Spleen (tissue), 11 donors: Measurements from ENCODE around the gene NETO1. TPM values are rescaled to one million over a fixed set of nuclear protein-coding genes. Genes with fewer than 3 reads are reported as not detected.

Experiments
- DNase-seq: peaks from one replicate; pipeline ENCODE4 v3.0.0-alpha.2; 2020
- H3K27ac ChIP-seq, 8 donors: fragments of 200-600 bp; sonication (generic) in 7 of 8; 1 replicate in 4 of 8; 2 replicates in 4 of 8; pipeline versions ENCODE4 v1.5.0 to v1.8.0; 2016 to 2021; ENCODE audit warnings: inconsistent platforms in 4 of 8, mild to moderate bottlenecking in 4 of 8, moderate library complexity in 1 of 8
- H3K27me3 ChIP-seq, 7 donors: fragments of 200-600 bp; sonication (generic) in 6 of 7; replicated peaks in 1 of 7; 1 replicate in 4 of 7; 2 replicates in 3 of 7; pipeline versions ENCODE4 v1.5.0 to v1.8.0; 2016 to 2021; ENCODE audit warnings: inconsistent platforms in 3 of 7, mild to moderate bottlenecking in 1 of 7
- H3K36me3 ChIP-seq, 6 donors: fragments of 200-600 bp; sonication (generic) in 5 of 6; 1 replicate in 4 of 6; 2 replicates in 2 of 6; pipeline versions ENCODE4 v1.5.0 to v1.8.0; 2016 to 2021; ENCODE audit warnings: inconsistent platforms in 2 of 6
- H3K4me1 ChIP-seq, 6 donors: fragments of 200-600 bp; sonication (generic) in 5 of 6; 1 replicate in 3 of 6; 2 replicates in 3 of 6; pipeline versions ENCODE4 v1.5.0 to v1.8.0; 2016 to 2021; ENCODE audit warnings: inconsistent platforms in 3 of 6
- H3K4me3 ChIP-seq, 8 donors: fragments of 200-600 bp; sonication (generic) in 7 of 8; 1 replicate in 4 of 8; 2 replicates in 4 of 8; pipeline versions ENCODE4 v1.5.0 to v1.8.0; 2016 to 2021; ENCODE audit warnings: inconsistent platforms in 4 of 8, mild to moderate bottlenecking in 4 of 8, moderate library complexity in 2 of 8
- H3K9me3 ChIP-seq, 8 donors: fragments of 200-600 bp; sonication (generic) in 7 of 8; 1 replicate in 4 of 8; 2 replicates in 4 of 8; pipeline versions ENCODE4 v1.5.0 to v1.8.0; 2016 to 2021; ENCODE audit warnings: inconsistent platforms in 4 of 8
- CTCF ChIP-seq, 11 experiments: fragments of 200-600 bp in 7 of 11; fragments of 450-650 bp in 4 of 11; sonication (generic) in 4 of 11; IDR thresholded peaks in 8 of 11; conservative IDR thresholded peaks in 3 of 11; 1 replicate in 7 of 11; 2 replicates in 4 of 11; pipeline versions ENCODE4 v1.4.0 to v1.8.0; 2016 to 2021; ENCODE audit warnings: antibody characterized with exemption in 11 of 11, inconsistent platforms in 4 of 11, mild to moderate bottlenecking in 1 of 11
- POLR2A ChIP-seq, 3 donors: fragments of 450-650 bp; IDR thresholded peaks; one replicate each; pipeline ENCODE4 v1.5.1; 2017; ENCODE audit warnings: antibody characterized with exemption in 3 of 3, mild to moderate bottlenecking in 1 of 3
- POLR2AphosphoS5 ChIP-seq, 3 donors: sonication (generic); formaldehyde crosslinking; IDR thresholded peaks; one replicate each; pipeline ENCODE4 v1.5.1; 2017; ENCODE audit warnings: antibody characterized with exemption in 3 of 3
- WGBS, 5 donors: extraction: QIAGEN DNeasy Blood & Tissue Kit in 3 of 5; methylation state at CpG; one replicate each; pipeline versions ENCODE4 v1.1.5 to v1.1.7; 2013 to 2018; 5-methylcytosine and 5-hydroxymethylcytosine counted together
- intact Hi-C: fragments of 100-400 bp; cut with DNase I; formaldehyde crosslinking; loops from one replicate; pipeline ENCODE4 v1.15.0; 2023; ENCODE audit warnings: low total_unique reads
- polyA plus RNA-seq, 3 donors: library from polyadenylated mRNA; stranded (reverse); fragments of 200-250 nt; gene quantifications; one replicate each; pipeline ENCODE4 v1.2.1, GENCODE V29; 2013
- total RNA-seq, 7 donors: library from RNA; depleted of rRNA in 3 of 7; stranded (reverse); fragments of >200 nt in 3 of 7; fragmentation: NEBNext Ultra II Directional in 4 of 7; extraction: Animal tissue kit (Norgen Biotek cat#: 25700) in 4 of 7; gene quantifications; one replicate each; pipeline versions ENCODE4 v1.1.0 to v1.2.1, GENCODE V29; 2016 to 2021
- donor health status: healthy with polysubstance abuse.
- donor health status: DM: no; HTN: no; CAD: no; lungs with moderate emphysema.
- donor health status: DM: no; HTN: no; CAD: no.
- donor health status: Bipolar disorder and iron deficiency.
- donor health status: healthy.
- donor health status: DM: no; HTN: no; CAD: no.
- donor health status: DM: yes; HTN: yes; CAD: no.

The NETO1 gene
- total and polyA plus RNA-seq, 10 donors: 6.2 to 17.1 (median 11.8) TPM

DNA sequence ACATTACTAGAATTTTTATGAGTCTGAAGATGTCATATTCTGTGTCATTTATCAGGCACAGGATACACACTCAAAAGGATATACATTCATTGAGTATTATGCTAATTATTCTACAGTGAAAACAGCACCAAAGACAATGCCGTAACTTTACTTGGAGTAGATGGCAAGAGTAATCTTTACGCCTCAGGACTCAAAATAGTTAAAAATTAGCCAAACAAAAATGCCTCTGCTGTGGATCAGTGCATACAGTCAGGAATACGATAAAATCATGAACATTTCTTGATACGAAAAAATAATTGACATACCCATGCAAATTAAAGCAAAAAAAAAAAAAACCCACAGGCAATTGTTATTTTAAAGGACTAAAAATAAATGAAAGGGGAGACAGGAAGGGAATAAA lies 129.7 kb downstream of the NETO1 start:
- intact Hi-C loops: no loop called here
- DNase-seq: no peak
- H3K36me3 ChIP-seq: no peaks in the 10 kb centered on the region
- H3K27ac ChIP-seq: no peak overlapping the region
- TF ChIP-seq CTCF (IDR thresholded peaks at IDR 0.05 in 8 of 11, conservative IDR thresholded peaks at IDR 0.05 in 3 of 11) (no peak), POLR2AphosphoS5 (IDR thresholded peaks at IDR 0.05) (no peak), POLR2A (IDR thresholded peaks at IDR 0.05) (no peak)
- no peaks in the 10 kb centered on the region for H3K27me3 ChIP-seq
- H3K4me1 ChIP-seq: no peaks in the 10 kb centered on the region
- no peaks in the 10 kb centered on the region for H3K9me3 ChIP-seq
- 80 to 90% (median 86%) methylated on average over 4 of the region's 4 CpGs for WGBS, 5 donors
- H3K4me3 ChIP-seq: no peak overlapping the region

DNA sequence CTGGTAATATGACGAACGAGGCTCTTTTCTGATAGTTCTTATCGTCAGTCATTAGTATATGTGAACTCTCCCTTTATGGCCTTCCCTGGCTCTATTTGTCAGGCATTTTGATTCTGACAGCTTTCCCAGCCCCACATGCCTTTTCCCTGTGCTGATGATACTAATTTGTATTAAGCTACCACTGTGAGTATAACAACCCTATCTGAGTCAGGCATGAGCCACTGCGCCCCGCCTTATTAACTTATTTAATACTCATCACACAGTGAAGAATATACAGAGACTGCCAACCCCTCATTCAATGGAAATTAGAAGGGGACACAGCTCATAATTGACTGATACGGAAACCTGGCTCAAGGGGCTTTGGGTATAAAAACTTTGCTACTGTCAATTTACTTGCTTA lies 140.0 kb downstream of the NETO1 start:
- 91 to 93% (median 92%) methylated on average over 6 of the region's 6 CpGs for WGBS, 5 donors
- Histone ChIP-seq H3K36me3 (no peaks in the 10 kb centered on the region), H3K9me3 (peaks cover 0 to 11% (median 1%) of the 10 kb centered on the region in 8 donors), H3K27ac (no peak overlapping the region), H3K27me3 (no peaks in the 10 kb centered on the region), H3K4me1 (no peaks in the 10 kb centered on the region), H3K4me3 (no peak overlapping the region)
- DNase-seq: no peak
- TF ChIP-seq POLR2A (IDR thresholded peaks at IDR 0.05) (no peak), POLR2AphosphoS5 (IDR thresholded peaks at IDR 0.05) (no peak), CTCF (IDR thresholded peaks at IDR 0.05 in 8 of 11, conservative IDR thresholded peaks at IDR 0.05 in 3 of 11) (no peak)
- intact Hi-C loops: no loop called here

- no peak for DNase-seq
- no peak overlapping the region for H3K27ac ChIP-seq
- WGBS, 5 donors: 66 to 92% (median 80%) methylated on average over 5 of the region's 5 CpGs
- peaks cover 0 to 11% (median 1%) of the 10 kb centered on the region in 8 donors for H3K9me3 ChIP-seq
- intact Hi-C loops: no loop called here
- H3K4me3 ChIP-seq: no peak overlapping the region
- H3K27me3 ChIP-seq: no peaks in the 10 kb centered on the region
- H3K4me1 ChIP-seq: no peaks in the 10 kb centered on the region
- TF ChIP-seq CTCF (IDR thresholded peaks at IDR 0.05 in 8 of 11, conservative IDR thresholded peaks at IDR 0.05 in 3 of 11) (no peak), POLR2AphosphoS5 (IDR thresholded peaks at IDR 0.05) (no peak), POLR2A (IDR thresholded peaks at IDR 0.05) (no peak)
- no peaks in the 10 kb centered on the region for H3K36me3 ChIP-seq
Measured at GRCh38 chr18:72727038-72727655, 140.6 kb downstream of the NETO1 start.

GRCh38 chr18:72726201-72726600 lies 141.6 kb downstream of the NETO1 start:
- Histone ChIP-seq H3K4me1 (no peaks in the 10 kb centered on the region), H3K27ac (no peak overlapping the region), H3K27me3 (no peaks in the 10 kb centered on the region), H3K36me3 (no peaks in the 10 kb centered on the region), H3K4me3 (no peak overlapping the region), H3K9me3 (peaks cover 0 to 11% (median 1%) of the 10 kb centered on the region in 8 donors)
- DNase-seq: no peak
- whole genome bisulfite sequencing, 5 donors: 85 to 91% (median 88%) methylated on average over 4 of the region's 4 CpGs
- intact Hi-C loops: no loop called here
- no peak for TF ChIP-seq CTCF (IDR thresholded peaks at IDR 0.05 in 8 of 11, conservative IDR thresholded peaks at IDR 0.05 in 3 of 11)
- no peak for TF ChIP-seq POLR2AphosphoS5 (IDR thresholded peaks at IDR 0.05)
